ENCODE measurements around the gene BRI3BP. TPM values are rescaled to one million over a fixed set of nuclear protein-coding genes. Genes with fewer than 3 reads are reported as not detected.
"Not testable (repeated sequence)": the region's sequence is repeated elsewhere in the genome, so short reads cannot be mapped to it uniquely, and the experiment has no call there.

The BRI3BP gene
- total RNA-seq, 1 donor from 2014 or later: 4.9 TPM

DNA sequence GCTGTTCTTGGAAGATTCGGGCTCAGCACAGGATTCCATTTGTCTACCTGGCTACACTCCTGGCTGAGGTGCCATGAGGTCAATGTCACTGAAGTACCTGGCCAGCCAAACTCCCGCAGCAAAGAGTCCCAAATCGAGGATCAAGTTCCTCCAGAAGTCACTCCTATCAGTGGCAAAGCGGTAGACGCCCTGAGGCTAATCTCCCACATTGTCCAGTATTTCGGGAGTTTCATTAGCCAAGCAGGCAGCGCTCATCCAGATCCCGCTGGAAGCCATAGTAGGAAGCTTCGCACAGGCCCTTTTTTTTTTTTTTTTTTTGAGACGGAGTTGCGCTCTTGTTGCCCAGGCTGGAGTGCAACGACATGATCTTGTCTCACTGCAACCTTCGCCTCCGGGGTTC is 62.9 kb downstream of the BRI3BP start:
- no peak overlapping the region for H3K27ac Mint-ChIP-seq (ENCODE audit: unreplicated experiment)
- H3K36me3 Mint-ChIP-seq (ENCODE audit: unreplicated experiment): no peaks in the 10 kb centered on the region
- peaks cover 9% of the 10 kb centered on the region for H3K4me1 Mint-ChIP-seq (ENCODE audit: unreplicated experiment)
- peaks cover 23% of the 10 kb centered on the region for H3K27me3 Mint-ChIP-seq (ENCODE audit: unreplicated experiment)
- no peak overlapping the region for H3K4me3 Mint-ChIP-seq (ENCODE audit: unreplicated experiment)
- TF ChIP-seq CTCF (IDR thresholded peaks at IDR 0.05): no peak
- no peaks in the 10 kb centered on the region for H3K9me3 Mint-ChIP-seq (ENCODE audit: unreplicated experiment)
- DNase-seq (ENCODE audit: extremely low spot score, unreplicated experiment): no peak

DNA sequence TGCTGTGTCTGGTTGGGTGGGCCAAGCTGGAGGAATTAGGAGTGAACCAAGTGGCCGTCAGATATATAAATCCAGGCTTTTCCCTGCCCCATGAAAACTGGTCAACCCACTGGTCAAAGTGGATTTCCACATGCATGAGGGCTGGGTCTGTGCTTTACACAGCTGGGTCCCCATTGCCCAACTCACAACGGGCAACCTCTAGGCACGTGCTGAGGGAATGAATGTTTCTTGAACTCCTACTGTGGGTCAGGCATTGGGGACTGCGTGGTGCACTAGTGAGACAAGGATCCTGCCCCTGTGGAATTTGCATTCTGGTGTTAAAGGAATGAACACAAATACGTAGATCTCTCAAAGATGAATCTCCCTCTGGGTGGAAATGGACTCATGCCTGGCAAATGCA is 64.3 kb downstream of the BRI3BP start:
- TF ChIP-seq CTCF (IDR thresholded peaks at IDR 0.05): no peak

DNA sequence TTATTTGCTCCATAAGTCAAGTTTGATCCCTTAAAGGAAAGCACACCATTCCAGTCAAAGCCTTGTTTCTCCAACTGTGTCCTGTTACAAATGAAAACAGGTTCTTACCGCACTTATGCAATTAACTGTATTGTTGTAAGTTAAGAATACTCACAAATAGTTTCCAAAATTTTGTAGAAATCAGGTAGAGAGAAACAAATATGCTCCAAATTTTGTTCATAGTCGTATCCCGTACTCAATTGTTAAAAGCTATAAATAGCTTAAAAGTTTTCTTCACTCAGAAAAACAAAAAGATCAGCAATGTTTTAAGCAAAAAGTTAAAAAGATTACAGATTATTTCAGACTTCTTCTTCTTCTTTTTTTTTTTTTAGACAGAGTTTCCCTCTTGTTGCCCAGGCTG is 67.8 kb downstream of the BRI3BP start:
- Mint-ChIP-seq H3K27me3 (ENCODE audit: unreplicated experiment) (peaks cover 33% of the 10 kb centered on the region), H3K27ac (ENCODE audit: unreplicated experiment) (no peak overlapping the region), H3K4me1 (ENCODE audit: unreplicated experiment) (peaks cover 7% of the 10 kb centered on the region), H3K4me3 (ENCODE audit: unreplicated experiment) (no peak overlapping the region), H3K9me3 (ENCODE audit: unreplicated experiment) (no peaks in the 10 kb centered on the region), H3K36me3 (ENCODE audit: unreplicated experiment) (no peaks in the 10 kb centered on the region)
- no peak for DNase-seq (ENCODE audit: extremely low spot score, unreplicated experiment)
- no peak for TF ChIP-seq CTCF (IDR thresholded peaks at IDR 0.05)

More for the DNA sequence above, 64.3 kb downstream of the BRI3BP start:
- DNase-seq (ENCODE audit: extremely low spot score, unreplicated experiment): no peak
- H3K4me3 Mint-ChIP-seq (ENCODE audit: unreplicated experiment): no peak overlapping the region
- H3K36me3 Mint-ChIP-seq (ENCODE audit: unreplicated experiment): no peaks in the 10 kb centered on the region
- H3K27ac Mint-ChIP-seq (ENCODE audit: unreplicated experiment): no peak overlapping the region
- no peaks in the 10 kb centered on the region for H3K9me3 Mint-ChIP-seq (ENCODE audit: unreplicated experiment)
- H3K4me1 Mint-ChIP-seq (ENCODE audit: unreplicated experiment): peaks cover 9% of the 10 kb centered on the region
- H3K27me3 Mint-ChIP-seq (ENCODE audit: unreplicated experiment): peaks cover 23% of the 10 kb centered on the region

- H3K4me1 Mint-ChIP-seq (ENCODE audit: unreplicated experiment): peaks cover 15% of the 10 kb centered on the region
- not testable (repeated sequence) for DNase-seq (ENCODE audit: extremely low spot score, unreplicated experiment); H3K27ac Mint-ChIP-seq (ENCODE audit: unreplicated experiment); H3K9me3 Mint-ChIP-seq (ENCODE audit: unreplicated experiment); H3K4me3 Mint-ChIP-seq (ENCODE audit: unreplicated experiment); H3K36me3 Mint-ChIP-seq (ENCODE audit: unreplicated experiment)
- peaks cover 23% of the 10 kb centered on the region for H3K27me3 Mint-ChIP-seq (ENCODE audit: unreplicated experiment)
These were observed 70.1 kb downstream of the BRI3BP start for GRCh38 chr12:125063522-125063921.

- Mint-ChIP-seq H3K27ac (ENCODE audit: unreplicated experiment) (no peak overlapping the region), H3K27me3 (ENCODE audit: unreplicated experiment) (peaks cover 19% of the 10 kb centered on the region), H3K9me3 (ENCODE audit: unreplicated experiment) (no peaks in the 10 kb centered on the region), H3K4me1 (ENCODE audit: unreplicated experiment) (peaks cover 15% of the 10 kb centered on the region), H3K4me3 (ENCODE audit: unreplicated experiment) (peak overlapping the region; percentile 74), H3K36me3 (ENCODE audit: unreplicated experiment) (no peaks in the 10 kb centered on the region)
- DNase-seq (ENCODE audit: extremely low spot score, unreplicated experiment): no peak
- TF ChIP-seq CTCF (IDR thresholded peaks at IDR 0.05): no peak
These were observed 71.0 kb downstream of the BRI3BP start for GRCh38 chr12:125064492-125064891.

Measured in osteocyte (in vitro differentiated cells).